Effector memory CD4-positive, alpha-beta T cell (primary cell): ENCODE results near the gene PLAAT1.

Source experiments
- DNase-seq, 3 donors: peaks; one replicate each; pipeline ENCODE4 v3.0.0-alpha.2; 2020
- H3K27ac ChIP-seq: 2 replicates; pipeline ENCODE4 v1.7.0; 2013; ENCODE audit warnings: mild to moderate bottlenecking, low read length, moderate library complexity; ENCODE audit not compliant: insufficient read depth, poor library complexity, severe bottlenecking
- H3K27me3 ChIP-seq: replicated peaks from 2 replicates; pipeline ENCODE4 v1.7.0; 2013; ENCODE audit warnings: mild to moderate bottlenecking, low read length; ENCODE audit not compliant: insufficient read depth, control insufficient read depth, poor library complexity, severe bottlenecking
- H3K36me3 ChIP-seq: 2 replicates; pipeline ENCODE4 v1.7.0; 2013; ENCODE audit warnings: mild to moderate bottlenecking, low read length, moderate library complexity; ENCODE audit not compliant: control insufficient read depth, insufficient read depth
- H3K4me1 ChIP-seq: 2 replicates; pipeline ENCODE4 v1.7.0; 2013; ENCODE audit warnings: low read length, mild to moderate bottlenecking; ENCODE audit not compliant: control insufficient read depth, insufficient read depth, poor library complexity, severe bottlenecking
- H3K4me3 ChIP-seq: 2 replicates; pipeline ENCODE4 v1.7.0; 2013; ENCODE audit warnings: low read length, low read depth, mild to moderate bottlenecking; ENCODE audit not compliant: insufficient read depth, poor library complexity, severe bottlenecking
- H3K9me3 ChIP-seq: 2 replicates; pipeline ENCODE4 v1.7.0; 2013; ENCODE audit warnings: mild to moderate bottlenecking, low read length, moderate library complexity; ENCODE audit not compliant: control insufficient read depth

The PLAAT1 gene

GRCh38 chr3:193225302-193226125, 15.5 kb upstream of the PLAAT1 start:
- DNase-seq: no peak
- Histone ChIP-seq H3K9me3 (no peaks in the 10 kb centered on the region), H3K36me3 (no peaks in the 10 kb centered on the region), H3K27ac (no peak overlapping the region), H3K27me3 (no peaks in the 10 kb centered on the region), H3K4me3 (no peak overlapping the region), H3K4me1 (no peaks in the 10 kb centered on the region)

- Histone ChIP-seq H3K9me3 (no peaks in the 10 kb centered on the region), H3K27me3 (no peaks in the 10 kb centered on the region), H3K36me3 (no peaks in the 10 kb centered on the region), H3K4me1 (no peaks in the 10 kb centered on the region), H3K27ac (no peak overlapping the region), H3K4me3 (no peak overlapping the region)
- no peak for DNase-seq
Observed at GRCh38 chr3:193228206-193228605, 12.8 kb upstream of the PLAAT1 start.

- Histone ChIP-seq H3K4me3 (no peak overlapping the region), H3K27ac (no peak overlapping the region), H3K36me3 (no peaks in the 10 kb centered on the region), H3K9me3 (no peaks in the 10 kb centered on the region), H3K27me3 (peaks cover 4% of the 10 kb centered on the region), H3K4me1 (no peaks in the 10 kb centered on the region)
- DNase-seq: no peak
Observed at GRCh38 chr3:193229851-193230420, 11.1 kb upstream of the PLAAT1 start.

- Histone ChIP-seq H3K9me3 (no peaks in the 10 kb centered on the region), H3K27ac (no peak overlapping the region), H3K4me3 (no peak overlapping the region), H3K36me3 (no peaks in the 10 kb centered on the region), H3K4me1 (no peaks in the 10 kb centered on the region), H3K27me3 (peaks cover 4% of the 10 kb centered on the region)
- DNase-seq: no peak
Observed at GRCh38 chr3:193230610-193231009, 10.4 kb upstream of the PLAAT1 start.

- Histone ChIP-seq H3K9me3 (no peaks in the 10 kb centered on the region), H3K36me3 (no peaks in the 10 kb centered on the region), H3K4me3 (no peak overlapping the region), H3K4me1 (no peaks in the 10 kb centered on the region), H3K27ac (no peak overlapping the region), H3K27me3 (peaks cover 4% of the 10 kb centered on the region)
- no peak for DNase-seq
Observed at GRCh38 chr3:193231201-193231600, 9.8 kb upstream of the PLAAT1 start.

GRCh38 chr3:193236599-193236998, 4.4 kb upstream of the PLAAT1 start:
- H3K36me3 ChIP-seq: no peaks in the 10 kb centered on the region
- H3K27ac ChIP-seq: no peak overlapping the region
- no peak for DNase-seq
- no peak overlapping the region for H3K4me3 ChIP-seq
- no peaks in the 10 kb centered on the region for H3K9me3 ChIP-seq
- peaks cover 9% of the 10 kb centered on the region for H3K27me3 ChIP-seq
- H3K4me1 ChIP-seq: no peaks in the 10 kb centered on the region

GRCh38 chr3:193237030-193237429, 4.0 kb upstream of the PLAAT1 start:
- H3K27me3 ChIP-seq: peaks cover 12% of the 10 kb centered on the region
- no peak overlapping the region for H3K27ac ChIP-seq
- H3K4me1 ChIP-seq: no peaks in the 10 kb centered on the region
- H3K4me3 ChIP-seq: no peak overlapping the region
- H3K9me3 ChIP-seq: no peaks in the 10 kb centered on the region
- H3K36me3 ChIP-seq: no peaks in the 10 kb centered on the region
- no peak for DNase-seq

- Histone ChIP-seq H3K9me3 (no peaks in the 10 kb centered on the region), H3K4me3 (no peak overlapping the region), H3K4me1 (no peaks in the 10 kb centered on the region), H3K36me3 (no peaks in the 10 kb centered on the region), H3K27ac (no peak overlapping the region), H3K27me3 (peaks cover 8% of the 10 kb centered on the region)
- no peak for DNase-seq
Observed at GRCh38 chr3:193240436-193240849, 579 bp upstream of the PLAAT1 start.

- no peaks in the 10 kb centered on the region for H3K36me3 ChIP-seq
- peaks cover 8% of the 10 kb centered on the region for H3K27me3 ChIP-seq
- DNase-seq: no peak
- no peak overlapping the region for H3K4me3 ChIP-seq
- H3K4me1 ChIP-seq: no peaks in the 10 kb centered on the region
- no peaks in the 10 kb centered on the region for H3K9me3 ChIP-seq
- H3K27ac ChIP-seq: no peak overlapping the region
Observed at GRCh38 chr3:193241716-193242115, 694 bp downstream of the PLAAT1 start.

GRCh38 chr3:193243571-193243970, 2.5 kb downstream of the PLAAT1 start:
- Histone ChIP-seq H3K4me1 (no peaks in the 10 kb centered on the region), H3K4me3 (no peak overlapping the region), H3K36me3 (no peaks in the 10 kb centered on the region), H3K27ac (no peak overlapping the region), H3K9me3 (no peaks in the 10 kb centered on the region), H3K27me3 (peaks cover 8% of the 10 kb centered on the region)
- DNase-seq: no peak
